Liver (tissue), 9 donors: ENCODE data around the gene SH2D2A. TPM values are rescaled to one million over a fixed set of nuclear protein-coding genes. Genes with fewer than 3 reads are reported as not detected.

Source experiments
- DNase-seq: peaks from one replicate; pipeline ENCODE4 v3.0.0-alpha.2; 2017; ENCODE audit warnings: low spot score
- H3K27ac ChIP-seq, 2 donors: one replicate each; pipeline ENCODE4 v1.7.0; 2013; ENCODE audit warnings: inconsistent platforms in 2 of 2, low read length in 2 of 2, control low read depth in 1 of 2, low read depth in 1 of 2, mild to moderate bottlenecking in 1 of 2
- H3K27me3 ChIP-seq, 4 donors: one replicate each; pipeline versions ENCODE4 v1.6.1 to v1.7.0; 2013; ENCODE audit warnings: low read length in 3 of 4, inconsistent platforms in 1 of 4, mild to moderate bottlenecking in 1 of 4, moderate library complexity in 1 of 4; ENCODE audit not compliant: control insufficient read depth in 4 of 4, insufficient read depth in 4 of 4
- H3K36me3 ChIP-seq, 4 donors: one replicate each; pipeline versions ENCODE4 v1.6.1 to v1.7.0; 2013; ENCODE audit warnings: low read length in 3 of 4, mild to moderate bottlenecking in 3 of 4, low read depth in 1 of 4, moderate library complexity in 1 of 4; ENCODE audit not compliant: control insufficient read depth in 4 of 4, insufficient read depth in 3 of 4
- H3K4me1 ChIP-seq, 4 donors: one replicate each; pipeline versions ENCODE4 v1.6.1 to v1.7.0; 2013; ENCODE audit warnings: low read length in 3 of 4, mild to moderate bottlenecking in 3 of 4, moderate library complexity in 1 of 4; ENCODE audit not compliant: control insufficient read depth in 4 of 4, insufficient read depth in 4 of 4
- H3K4me3 ChIP-seq, 3 donors: one replicate each; pipeline versions ENCODE4 v1.6.1 to v1.7.0; 2013; ENCODE audit warnings: low read length in 3 of 3, control low read depth in 1 of 3, low read depth in 1 of 3, mild to moderate bottlenecking in 1 of 3
- H3K9ac ChIP-seq, 2 donors: one replicate each; pipeline ENCODE4 v1.7.0; 2013; ENCODE audit warnings: low read length in 2 of 2, mild to moderate bottlenecking in 2 of 2, moderate library complexity in 2 of 2, control low read depth in 1 of 2, low read depth in 1 of 2
- H3K9me3 ChIP-seq, 4 donors: one replicate each; pipeline versions ENCODE4 v1.6.1 to v1.7.0; 2013; ENCODE audit warnings: low read length in 3 of 4; ENCODE audit not compliant: control insufficient read depth in 4 of 4
- CTCF ChIP-seq: fragments of 150-350 bp; IDR thresholded peaks from 2 replicates; pipeline ENCODE4 v1.5.1; 2017; ENCODE audit warnings: improper control_type of control experiment, low read depth, low read length; ENCODE audit not compliant: missing input control
- EGR1 ChIP-seq, 2 donors: IDR thresholded peaks; 2 replicates each; pipeline ENCODE4 v1.6.1; 2016 to 2018; ENCODE audit warnings: antibody characterized with exemption in 2 of 2, low read depth in 2 of 2
- FOXA1 ChIP-seq: IDR thresholded peaks from 2 replicates; pipeline ENCODE4 v1.6.1; 2016; ENCODE audit warnings: antibody characterized with exemption
- GABPA ChIP-seq, 2 donors: IDR thresholded peaks in 1 of 2; conservative IDR thresholded peaks in 1 of 2; 2 replicates each; pipeline ENCODE4 v1.6.1; 2016; ENCODE audit warnings: antibody characterized with exemption in 2 of 2, mild to moderate bottlenecking in 1 of 2, moderate library complexity in 1 of 2
- HNF4G ChIP-seq: IDR thresholded peaks from 2 replicates; pipeline ENCODE4 v1.6.1; 2016; ENCODE audit warnings: antibody characterized with exemption
- JUND ChIP-seq, 2 donors: IDR thresholded peaks; 2 replicates each; pipeline ENCODE4 v1.6.1; 2016; ENCODE audit warnings: antibody characterized with exemption in 2 of 2
- NR2F2 ChIP-seq: IDR thresholded peaks from 2 replicates; pipeline ENCODE4 v1.6.1; 2016; ENCODE audit warnings: antibody characterized with exemption
- SP1 ChIP-seq: IDR thresholded peaks from 2 replicates; pipeline ENCODE4 v1.6.1; 2018; ENCODE audit warnings: antibody characterized with exemption, mild to moderate bottlenecking
- TAF1 ChIP-seq: conservative IDR thresholded peaks from 2 replicates; pipeline ENCODE4 v1.6.1; 2016; ENCODE audit warnings: antibody characterized with exemption, mild to moderate bottlenecking
- YY1 ChIP-seq: IDR thresholded peaks from 2 replicates; pipeline ENCODE4 v1.6.1; 2016; ENCODE audit warnings: antibody characterized with exemption, mild to moderate bottlenecking
- ZBTB33 ChIP-seq: IDR thresholded peaks from 2 replicates; pipeline ENCODE4 v1.6.1; 2016; ENCODE audit warnings: antibody characterized with exemption
- WGBS: extraction: QIAGEN DNeasy Blood & Tissue Kit; methylation state at CpG from one replicate; pipeline ENCODE4 v1.1.7; 2013; 5-methylcytosine and 5-hydroxymethylcytosine counted together
- polyA plus RNA-seq, 2 donors: library from polyadenylated mRNA; stranded (reverse) in 1 of 2; unstranded in 1 of 2; fragments of 200-250 nt in 1 of 2; fragments of >200 nt in 1 of 2; fragmentation: Nextera tagmentation in 1 of 2; extraction: Ambion mirVana in 1 of 2; gene quantifications; one replicate each; pipeline versions ENCODE4 v1.2.1 to v1.2.3, GENCODE V29; 2013 to 2015
- total RNA-seq, 2 donors: library from RNA; depleted of rRNA; stranded (reverse); fragments of >200 nt; gene quantifications; one replicate each; pipeline ENCODE4 v1.2.3, GENCODE V29; 2014
- TF ChIP-seq, protein P1 (sequence below): IDR thresholded peaks from 2 replicates; pipeline ENCODE4 v1.6.1; 2016; ENCODE audit warnings: antibody characterized with exemption
- TF ChIP-seq, protein P2 (sequence below): IDR thresholded peaks from 2 replicates; pipeline ENCODE4 v1.6.1; 2016; ENCODE audit warnings: antibody characterized with exemption, mild to moderate bottlenecking
- donor health status: healthy.
- donor health status: healthy.
- donor health status: healthy.
- donor health status: healthy.
- donor health status: healthy.

SH2D2A gene
- total and polyA plus RNA-seq, 4 donors = 0.14 to 0.38 (median 0.24) TPM

GRCh38 chr1:156865865-156866248 is 49.2 kb upstream of the SH2D2A start:
- 78% methylated on average over 4 of the region's 4 CpGs for WGBS
- Histone ChIP-seq H3K9ac (no peak overlapping the region), H3K4me1 (peaks cover 0 to under 1% (median 0%) of the 10 kb centered on the region in 4 donors), H3K9me3 (no peaks in the 10 kb centered on the region), H3K36me3 (no peaks in the 10 kb centered on the region), H3K4me3 (no peak overlapping the region), H3K27ac (no peak overlapping the region), H3K27me3 (peaks cover 0 to 13% (median 1%) of the 10 kb centered on the region in 4 donors)
- TF ChIP-seq EGR1 (IDR thresholded peaks at IDR 0.05; ENCODE audit: low read depth in 2 of 2) (no peak), YY1 (no peak)
- DNase-seq = no peak

GRCh38 chr1:156865258-156865657 is 48.6 kb upstream of the SH2D2A start:
- Histone ChIP-seq H3K9ac (no peak overlapping the region), H3K4me3 (no peak overlapping the region), H3K4me1 (peaks cover 0 to 6% (median 3%) of the 10 kb centered on the region in 4 donors), H3K9me3 (no peaks in the 10 kb centered on the region), H3K27ac (no peak overlapping the region), H3K27me3 (peaks cover 0 to 13% (median 2%) of the 10 kb centered on the region in 4 donors), H3K36me3 (no peaks in the 10 kb centered on the region)
- TF ChIP-seq NR2F2 = no peak
- TF ChIP-seq, protein P1, sequence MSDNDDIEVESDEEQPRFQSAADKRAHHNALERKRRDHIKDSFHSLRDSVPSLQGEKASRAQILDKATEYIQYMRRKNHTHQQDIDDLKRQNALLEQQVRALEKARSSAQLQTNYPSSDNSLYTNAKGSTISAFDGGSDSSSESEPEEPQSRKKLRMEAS = no peak
- TF ChIP-seq SP1 = no peak
- no peak for TF ChIP-seq GABPA (IDR thresholded peaks at IDR 0.05 in 1 of 2, conservative IDR thresholded peaks at IDR 0.05 in 1 of 2)
- no peak for TF ChIP-seq CTCF
- no peak for TF ChIP-seq HNF4G
- no peak for TF ChIP-seq ZBTB33
- TF ChIP-seq, protein P2, sequence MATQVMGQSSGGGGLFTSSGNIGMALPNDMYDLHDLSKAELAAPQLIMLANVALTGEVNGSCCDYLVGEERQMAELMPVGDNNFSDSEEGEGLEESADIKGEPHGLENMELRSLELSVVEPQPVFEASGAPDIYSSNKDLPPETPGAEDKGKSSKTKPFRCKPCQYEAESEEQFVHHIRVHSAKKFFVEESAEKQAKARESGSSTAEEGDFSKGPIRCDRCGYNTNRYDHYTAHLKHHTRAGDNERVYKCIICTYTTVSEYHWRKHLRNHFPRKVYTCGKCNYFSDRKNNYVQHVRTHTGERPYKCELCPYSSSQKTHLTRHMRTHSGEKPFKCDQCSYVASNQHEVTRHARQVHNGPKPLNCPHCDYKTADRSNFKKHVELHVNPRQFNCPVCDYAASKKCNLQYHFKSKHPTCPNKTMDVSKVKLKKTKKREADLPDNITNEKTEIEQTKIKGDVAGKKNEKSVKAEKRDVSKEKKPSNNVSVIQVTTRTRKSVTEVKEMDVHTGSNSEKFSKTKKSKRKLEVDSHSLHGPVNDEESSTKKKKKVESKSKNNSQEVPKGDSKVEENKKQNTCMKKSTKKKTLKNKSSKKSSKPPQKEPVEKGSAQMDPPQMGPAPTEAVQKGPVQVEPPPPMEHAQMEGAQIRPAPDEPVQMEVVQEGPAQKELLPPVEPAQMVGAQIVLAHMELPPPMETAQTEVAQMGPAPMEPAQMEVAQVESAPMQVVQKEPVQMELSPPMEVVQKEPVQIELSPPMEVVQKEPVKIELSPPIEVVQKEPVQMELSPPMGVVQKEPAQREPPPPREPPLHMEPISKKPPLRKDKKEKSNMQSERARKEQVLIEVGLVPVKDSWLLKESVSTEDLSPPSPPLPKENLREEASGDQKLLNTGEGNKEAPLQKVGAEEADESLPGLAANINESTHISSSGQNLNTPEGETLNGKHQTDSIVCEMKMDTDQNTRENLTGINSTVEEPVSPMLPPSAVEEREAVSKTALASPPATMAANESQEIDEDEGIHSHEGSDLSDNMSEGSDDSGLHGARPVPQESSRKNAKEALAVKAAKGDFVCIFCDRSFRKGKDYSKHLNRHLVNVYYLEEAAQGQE = no peak
- no peak for TF ChIP-seq JUND (IDR thresholded peaks at IDR 0.05)
- TF ChIP-seq TAF1 = no peak
- no peak for TF ChIP-seq EGR1 (IDR thresholded peaks at IDR 0.05; ENCODE audit: low read depth in 2 of 2)
- no peak for TF ChIP-seq FOXA1
- 75% methylated on average over 9 of the region's 9 CpGs for WGBS
- no peak for DNase-seq
